T-helper 1 cell (primary cell): ENCODE measurements around the gene PLCH1.

Experiments used
- DNase-seq, 5 donors: peaks; one replicate each; pipeline ENCODE4 v3.0.0-alpha.2; 2012 to 2020

PLCH1 gene

DNA sequence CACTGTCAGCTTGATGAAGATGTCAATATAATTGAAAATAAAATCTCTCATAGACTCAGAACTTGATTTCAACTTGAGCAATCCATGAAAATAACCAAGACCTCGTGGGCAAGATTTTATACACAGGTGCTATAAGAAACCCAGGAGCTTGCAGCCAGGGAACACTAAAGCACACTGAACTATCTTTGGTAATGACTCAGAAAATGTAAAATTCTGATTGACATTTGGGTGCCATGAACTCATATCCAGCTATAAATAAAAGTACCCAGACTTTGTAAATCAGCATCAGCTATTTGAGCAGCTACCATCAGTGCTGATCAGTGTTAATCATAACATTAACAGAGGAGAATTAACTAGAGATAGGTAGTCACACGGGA, 61.5 kb downstream of the PLCH1 start:
- DNase-seq = no peak

DNA sequence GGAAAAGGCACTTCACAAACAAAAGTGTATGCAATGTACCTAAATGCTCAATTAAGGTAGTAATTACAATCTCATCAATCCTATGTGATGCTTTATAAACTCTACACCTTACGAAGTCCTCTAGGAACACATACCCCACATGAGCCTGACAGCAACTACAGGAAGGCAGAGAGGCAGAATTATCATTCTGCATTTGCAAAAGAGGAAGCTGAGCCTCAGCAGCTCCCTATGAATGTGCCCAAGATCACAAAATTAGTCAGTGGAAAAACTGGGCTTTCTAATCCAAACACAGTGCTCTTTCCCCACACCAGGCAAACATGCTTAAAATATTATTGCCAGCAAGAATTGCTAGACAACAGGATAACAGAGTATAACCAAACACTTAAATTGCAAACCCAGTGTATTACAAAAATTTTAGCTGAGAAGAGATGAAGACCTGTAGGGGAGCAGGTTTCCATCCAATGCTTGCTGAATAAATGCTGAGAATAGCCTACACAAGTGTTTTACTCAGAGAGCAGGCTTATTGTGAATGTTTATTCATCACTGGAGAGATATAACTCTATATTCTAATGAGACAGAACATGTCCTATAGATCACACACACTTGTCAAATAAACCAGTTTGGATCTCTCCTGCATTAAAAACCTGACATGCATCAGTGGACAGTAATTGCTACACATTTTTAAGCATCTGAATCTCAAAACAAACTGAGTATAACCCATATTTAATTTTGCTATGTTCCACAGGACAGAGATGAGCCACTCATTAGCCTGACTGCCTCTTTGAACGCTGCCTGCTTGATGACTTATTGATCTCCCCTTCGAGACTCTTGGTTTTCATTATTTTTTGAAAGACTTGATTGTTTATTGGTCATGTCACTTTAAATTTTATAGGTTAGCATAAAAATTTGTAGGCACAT, 62.2 kb downstream of the PLCH1 start:
- no peak for DNase-seq

DNA sequence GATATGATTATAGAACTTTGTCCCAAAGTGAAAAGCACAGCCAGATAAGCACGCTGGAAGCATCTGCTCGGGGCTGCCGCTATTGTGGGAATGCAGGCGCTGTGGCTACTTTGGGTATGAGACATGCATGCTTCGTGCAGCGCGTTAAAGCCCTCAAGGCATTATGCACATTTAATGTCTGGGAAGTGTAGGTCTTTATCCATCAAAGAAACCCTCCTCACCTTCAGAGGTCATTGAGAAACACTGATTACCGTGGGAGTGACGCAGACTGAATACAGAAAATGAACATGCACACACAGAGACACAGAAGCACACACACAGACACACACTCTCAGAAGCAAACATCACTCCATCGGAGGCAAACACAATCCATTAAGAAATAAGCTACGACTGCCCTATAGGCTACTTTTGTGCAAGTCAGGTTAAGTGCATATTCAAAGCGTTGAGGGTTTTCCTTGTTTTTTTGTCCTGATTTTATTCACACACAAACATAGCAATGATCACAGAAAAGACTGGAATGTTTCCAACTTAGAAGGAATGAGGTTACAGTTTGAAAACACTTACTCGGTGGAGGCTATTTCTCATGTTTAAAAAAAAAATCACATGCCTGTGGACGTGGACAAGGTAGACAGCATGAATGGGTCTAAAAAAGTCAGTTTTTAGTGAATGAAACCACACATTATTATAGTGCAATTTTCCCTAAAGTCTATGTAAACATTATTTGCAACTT, 68.5 kb downstream of the PLCH1 start:
- DNase-seq = no peak

DNA sequence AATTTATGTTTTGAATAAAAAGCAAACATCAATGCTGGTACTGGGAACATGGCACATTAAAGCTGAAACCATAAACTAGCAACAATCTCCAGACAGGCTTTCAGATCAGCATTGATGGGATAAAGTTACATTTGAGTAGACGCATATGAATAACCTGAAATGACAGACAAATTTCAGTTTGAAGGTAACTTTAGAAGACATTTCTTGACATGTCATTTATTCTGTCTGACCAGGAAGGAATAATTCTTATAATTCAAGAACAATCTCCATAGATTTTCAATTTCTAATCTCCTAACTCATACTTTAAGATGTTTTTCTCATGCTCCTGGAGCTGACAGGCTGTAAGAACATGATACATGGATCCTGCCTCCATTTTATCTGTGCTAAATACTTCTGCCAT, 69.8 kb downstream of the PLCH1 start:
- DNase-seq = no peak

DNA sequence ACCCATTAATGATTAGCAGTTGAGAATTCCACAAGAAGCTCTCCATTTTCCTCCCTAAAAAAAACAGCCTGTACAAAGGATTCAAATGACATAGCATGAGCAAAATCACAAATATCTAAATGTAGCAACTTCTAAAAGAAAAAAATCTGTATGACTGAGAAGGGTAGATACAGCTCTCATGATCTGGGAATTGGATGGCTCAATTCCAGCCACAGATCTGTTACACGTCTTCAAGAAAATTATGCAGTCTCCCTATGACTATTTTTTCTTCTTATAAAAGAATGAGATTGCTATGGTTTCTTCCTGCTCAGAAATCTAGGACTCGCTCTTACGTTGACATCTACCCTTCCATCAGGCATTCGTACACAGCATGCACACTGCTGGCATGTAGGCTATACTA, 71.5 kb downstream of the PLCH1 start:
- DNase-seq = no peak

DNA sequence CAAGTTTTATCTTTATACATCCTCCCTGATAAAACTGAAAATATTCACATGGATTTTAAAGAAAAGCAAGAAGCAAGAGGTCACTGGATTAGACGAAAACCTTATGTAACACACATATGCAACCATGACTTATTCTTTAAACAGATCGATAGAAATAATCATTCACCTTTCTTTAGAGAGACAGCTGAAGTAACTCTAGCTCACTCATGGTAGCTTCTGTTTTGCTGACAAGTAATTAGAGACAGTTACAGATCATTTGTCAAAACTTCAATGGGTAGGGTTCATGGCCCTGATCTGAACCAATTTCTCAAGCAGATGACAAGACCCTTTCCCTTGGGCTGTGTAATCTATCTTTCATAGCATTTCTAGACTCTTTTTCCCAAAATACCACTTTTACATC, 74.5 kb downstream of the PLCH1 start:
- no peak for DNase-seq

DNA sequence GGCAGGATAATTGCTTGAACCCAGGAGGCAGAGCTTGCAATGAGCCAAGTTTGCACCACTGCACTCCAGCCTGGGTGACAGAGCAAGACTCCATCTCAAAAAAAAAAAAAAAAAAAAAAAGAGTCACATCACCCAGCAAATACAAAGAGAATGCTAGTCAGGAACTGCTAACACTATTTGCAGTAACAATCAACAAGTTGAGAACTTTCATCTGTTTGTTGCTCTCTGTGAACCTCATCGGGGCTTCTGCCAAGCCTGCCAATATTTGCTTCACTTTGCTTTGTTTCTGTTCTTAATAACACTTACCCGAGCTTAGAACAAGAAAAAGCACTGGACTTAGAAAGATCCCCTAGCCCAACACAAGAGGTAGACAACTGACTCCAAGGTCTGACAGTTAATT, 76.9 kb downstream of the PLCH1 start:
- no peak for DNase-seq

DNA sequence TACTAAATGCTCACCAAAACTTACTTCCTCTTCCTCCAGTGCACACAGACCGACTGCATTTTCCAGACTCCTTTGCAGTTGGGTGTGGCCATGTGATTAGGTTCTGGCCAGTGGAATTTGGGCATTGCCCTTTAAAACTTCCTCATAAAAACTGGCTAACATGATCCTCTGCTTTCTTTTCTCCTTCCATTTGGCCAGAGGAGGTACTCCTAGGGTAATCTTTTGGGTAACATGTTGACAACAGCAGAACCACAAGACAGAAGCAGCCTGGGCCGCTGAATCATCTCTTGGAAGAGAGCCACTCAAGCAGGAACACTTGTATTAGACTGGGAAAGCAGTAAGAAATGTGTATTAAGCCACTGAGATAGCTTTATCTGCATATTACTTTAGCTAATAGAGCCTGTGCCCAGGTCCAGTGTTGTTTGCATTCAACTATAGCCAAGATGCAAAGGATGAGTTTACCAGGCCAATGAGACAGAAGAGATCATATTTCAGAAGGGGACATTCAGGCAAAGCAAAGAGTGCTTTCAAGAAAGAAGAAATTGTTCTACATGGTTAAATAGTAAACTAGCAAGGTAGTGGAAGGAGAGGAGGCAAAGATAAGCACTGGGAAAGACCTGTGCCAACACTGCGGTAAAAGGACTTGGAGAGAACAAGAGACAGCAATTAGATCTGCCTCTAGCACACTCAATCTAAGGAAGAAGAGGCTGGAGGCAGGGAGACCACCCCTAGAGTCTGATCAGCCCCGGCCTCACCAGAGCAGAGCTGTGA, 79.8 kb downstream of the PLCH1 start:
- DNase-seq = no peak

DNA sequence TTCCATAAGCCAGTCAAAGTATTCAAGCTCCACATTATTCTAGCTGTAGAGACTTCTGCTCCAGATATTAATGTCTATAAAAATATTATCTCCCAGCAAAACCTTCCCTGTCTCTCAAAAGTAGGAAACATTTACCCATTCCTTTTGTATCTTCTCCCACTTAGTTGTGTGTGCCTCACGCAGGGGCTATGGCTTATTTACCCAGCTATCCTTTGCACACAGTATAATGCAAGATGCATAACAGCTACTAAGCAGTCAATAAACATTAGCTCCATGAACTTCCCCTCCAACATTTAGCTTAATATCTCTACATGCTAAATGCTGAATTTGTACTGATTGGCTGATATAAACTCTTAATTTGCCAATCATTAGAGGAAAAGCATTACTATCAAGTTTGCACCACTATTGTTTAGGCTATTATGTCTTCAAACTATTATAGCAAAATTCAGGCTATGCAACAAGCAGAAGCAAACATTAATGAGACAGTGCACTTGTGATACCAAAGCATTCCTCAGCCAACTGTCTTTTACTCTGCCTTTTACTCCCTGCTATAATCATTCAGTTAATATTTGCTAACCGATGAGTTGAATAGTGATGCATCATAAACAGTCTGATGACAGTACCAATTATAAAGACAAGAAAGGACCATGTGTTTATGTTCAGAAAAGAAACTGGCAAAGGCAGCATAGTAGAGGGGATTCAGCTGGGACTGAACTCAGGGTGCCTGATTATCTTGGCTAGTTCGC, 81.2 kb downstream of the PLCH1 start:
- no peak for DNase-seq

DNA sequence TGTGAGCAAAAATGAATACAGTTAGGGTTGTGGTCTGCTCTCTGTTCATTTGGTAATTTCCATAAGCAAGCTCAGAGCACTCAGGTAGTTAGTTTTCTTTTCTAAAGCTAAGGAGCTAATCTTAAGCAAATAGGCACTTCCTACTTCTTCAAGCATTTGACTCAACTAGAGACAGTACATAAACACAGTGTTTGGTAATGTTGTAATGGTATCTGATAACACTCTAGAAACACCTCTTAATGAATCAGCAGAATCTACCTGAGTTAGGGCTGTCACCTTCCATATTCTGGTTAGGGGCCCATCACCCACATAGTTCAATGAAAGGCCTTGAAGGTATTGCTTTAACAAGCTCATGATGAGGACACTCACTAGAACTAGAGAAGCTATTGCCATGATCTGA, 83.1 kb downstream of the PLCH1 start:
- no peak for DNase-seq

DNA sequence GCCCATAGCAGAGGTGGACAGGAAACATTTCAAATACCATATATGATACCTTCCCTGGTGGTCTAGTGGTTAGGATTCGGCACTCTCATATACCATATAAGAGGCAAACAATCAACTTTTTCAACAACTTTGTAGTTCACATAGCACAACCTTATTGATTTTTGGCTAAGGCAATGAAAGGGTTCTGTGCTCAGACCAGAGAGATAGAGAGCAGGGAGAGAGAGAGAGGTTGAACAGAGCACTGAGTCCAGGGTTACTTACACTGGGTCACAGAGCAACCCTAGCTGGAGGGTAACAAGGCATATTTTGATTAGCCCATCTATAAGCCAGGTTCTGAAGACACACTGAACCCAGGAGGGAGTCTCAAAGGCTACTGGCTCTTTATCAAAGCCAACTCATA, 83.8 kb downstream of the PLCH1 start:
- no peak for DNase-seq

DNA sequence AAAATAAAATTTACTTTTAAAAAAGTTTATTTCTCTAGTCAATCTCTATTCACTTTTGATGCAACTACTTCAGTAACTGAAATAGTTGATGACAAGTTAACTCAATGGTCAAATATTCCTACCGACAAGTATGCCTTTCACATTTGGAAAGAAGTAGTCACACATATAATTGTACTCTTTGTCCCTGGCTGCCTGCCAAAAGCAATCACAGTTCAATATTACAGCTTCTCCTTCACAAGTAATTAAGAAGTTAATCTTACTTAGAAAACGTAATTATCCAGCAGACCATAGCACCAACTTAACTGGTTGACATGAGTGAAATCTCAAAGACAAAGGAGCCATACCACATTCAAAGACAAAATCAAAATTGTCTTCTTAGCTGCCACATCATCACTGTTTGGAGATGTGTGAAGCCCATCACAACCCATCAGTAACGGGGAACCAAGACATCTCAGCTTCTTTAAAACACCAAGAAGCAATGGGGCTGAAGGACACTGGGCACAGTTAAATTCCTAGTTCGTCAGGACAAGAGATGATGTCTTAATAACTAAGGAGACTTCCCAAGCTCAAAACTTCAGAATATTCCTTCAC, 86.1 kb downstream of the PLCH1 start:
- no peak for DNase-seq

DNA sequence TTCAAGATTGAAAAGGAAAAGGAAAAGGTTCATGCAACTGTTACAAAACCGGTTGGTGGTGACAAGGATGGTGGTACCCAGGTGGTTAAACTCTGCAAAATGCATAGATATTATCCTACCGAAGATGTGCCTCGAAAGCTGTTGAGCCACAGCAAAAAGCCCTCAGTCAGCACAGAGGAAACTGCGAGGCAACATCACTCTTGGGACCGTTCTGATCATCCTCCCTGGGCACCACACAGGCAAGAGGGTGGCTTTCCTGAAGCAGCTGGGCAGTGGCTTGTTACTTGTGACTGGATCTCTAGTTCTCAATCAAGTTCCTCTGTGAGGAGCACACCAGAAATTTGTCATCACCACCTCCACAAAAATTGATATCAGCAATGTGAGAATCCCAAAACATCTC, 86.9 kb downstream of the PLCH1 start:
- no peak for DNase-seq

DNA sequence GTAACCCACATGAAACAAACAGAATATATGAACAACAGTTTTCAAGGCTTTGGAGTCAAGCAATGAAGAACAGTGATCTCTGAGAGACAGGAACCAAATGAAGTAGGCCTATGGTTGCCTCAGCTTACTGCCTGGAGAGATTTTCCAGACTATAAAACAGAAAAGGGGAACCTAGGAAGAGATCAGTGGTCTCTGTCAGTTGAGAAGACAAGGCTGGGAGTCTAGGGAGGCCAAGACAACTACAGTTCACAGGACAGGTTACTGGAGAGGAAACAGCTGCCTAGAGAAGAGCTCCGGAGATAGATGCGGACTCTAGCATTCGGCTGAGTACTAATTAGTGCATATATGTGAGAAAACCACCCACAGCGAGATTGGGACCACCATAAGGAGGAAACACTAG, 87.7 kb downstream of the PLCH1 start:
- DNase-seq = no peak

DNA sequence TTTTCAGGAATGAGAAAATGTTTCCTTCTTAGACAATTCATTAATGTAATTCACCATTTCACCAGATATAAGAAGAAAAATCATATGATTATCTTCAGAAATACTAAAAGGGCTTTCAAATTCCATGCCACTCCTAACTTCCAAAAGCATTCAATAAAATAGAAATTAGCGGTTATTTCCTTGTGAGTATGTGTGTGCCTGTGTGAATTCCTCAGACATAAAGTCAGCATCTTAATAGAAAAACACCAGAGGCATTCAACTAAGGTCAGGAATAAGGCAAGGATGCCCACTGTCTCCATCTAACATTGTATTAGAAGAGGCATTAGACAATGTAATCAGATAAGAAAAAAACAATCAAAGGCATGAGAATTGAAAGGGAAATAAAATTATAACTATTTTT, 88.4 kb downstream of the PLCH1 start:
- DNase-seq = no peak

DNA sequence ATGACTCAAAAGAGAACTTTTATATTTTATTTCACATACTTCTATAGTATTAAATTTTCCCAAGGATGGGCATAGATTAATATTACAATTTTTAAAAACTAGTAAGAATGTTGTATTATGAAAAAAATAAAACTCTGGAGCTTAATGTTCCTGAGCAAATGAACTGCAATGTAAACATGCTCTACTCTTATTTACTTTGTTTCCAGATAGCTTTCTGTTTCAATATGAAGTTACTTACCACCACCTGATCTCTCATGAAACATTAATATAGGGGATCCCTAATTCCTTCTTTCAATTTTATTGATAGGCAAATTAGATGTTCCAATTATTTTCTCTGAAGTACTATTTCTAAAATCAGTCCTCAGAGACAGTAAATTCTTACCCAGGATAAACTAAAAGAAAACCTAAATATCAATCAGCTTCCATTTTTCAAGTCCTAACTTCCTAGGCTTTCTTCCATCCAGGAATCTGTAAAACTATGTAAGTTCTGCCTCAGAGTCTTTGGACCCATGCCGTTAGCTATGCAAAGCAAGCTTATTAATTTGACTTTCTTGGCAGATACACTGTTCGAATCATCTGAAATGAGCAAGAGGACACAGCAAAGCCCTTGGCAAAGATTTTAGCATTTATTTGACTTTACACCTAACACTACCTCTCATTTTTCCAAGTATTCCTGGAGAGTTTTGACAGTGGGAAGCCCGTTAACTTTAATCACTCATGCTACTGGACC, 93.2 kb downstream of the PLCH1 start:
- no peak for DNase-seq

DNA sequence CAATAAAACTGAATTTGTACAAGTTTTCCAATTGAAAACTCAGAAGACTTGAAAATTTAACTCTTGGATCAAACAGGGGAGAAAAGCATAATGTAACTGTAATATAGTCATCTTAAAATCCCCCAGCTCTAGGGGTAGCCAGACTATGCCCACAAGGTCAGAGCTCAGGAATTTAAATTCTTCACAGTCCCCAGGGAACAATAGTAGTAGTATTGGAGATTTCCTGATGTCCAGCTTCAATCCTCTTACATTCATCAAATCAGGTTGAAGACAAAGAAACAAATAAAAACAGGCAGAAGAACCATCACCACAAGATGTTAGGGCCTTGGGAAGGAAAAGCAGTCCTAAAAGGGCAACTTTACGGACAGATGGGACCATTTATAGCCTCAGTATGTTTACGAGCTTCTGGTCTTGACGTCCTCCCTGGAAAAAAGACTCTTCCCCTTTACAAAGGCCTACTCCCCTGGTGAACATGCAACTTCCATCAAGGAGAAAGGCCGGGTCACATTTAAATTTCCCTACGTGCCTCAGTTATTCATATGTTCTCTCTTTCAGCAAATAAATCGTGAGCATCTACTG, 96.8 kb downstream of the PLCH1 start:
- no peak for DNase-seq

DNA sequence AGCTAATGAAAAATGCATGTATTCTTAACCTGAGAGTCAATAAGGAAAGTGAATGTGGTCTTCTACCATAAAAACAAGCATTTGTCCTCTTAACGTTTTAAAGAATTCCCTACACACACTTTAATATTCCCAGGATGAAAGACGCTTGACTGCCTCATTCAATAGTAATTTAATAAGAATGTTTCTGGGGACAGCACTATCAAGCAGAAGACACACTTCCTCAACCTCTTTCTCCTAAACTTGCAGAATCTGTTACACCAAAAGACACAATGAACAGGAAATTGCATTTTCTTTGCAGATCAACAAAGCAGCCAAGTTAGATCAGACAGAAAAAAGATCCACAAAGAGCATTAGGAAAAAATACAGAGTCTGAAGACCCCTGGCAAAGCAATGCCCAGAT, 97.7 kb downstream of the PLCH1 start:
- DNase-seq = no peak

DNA sequence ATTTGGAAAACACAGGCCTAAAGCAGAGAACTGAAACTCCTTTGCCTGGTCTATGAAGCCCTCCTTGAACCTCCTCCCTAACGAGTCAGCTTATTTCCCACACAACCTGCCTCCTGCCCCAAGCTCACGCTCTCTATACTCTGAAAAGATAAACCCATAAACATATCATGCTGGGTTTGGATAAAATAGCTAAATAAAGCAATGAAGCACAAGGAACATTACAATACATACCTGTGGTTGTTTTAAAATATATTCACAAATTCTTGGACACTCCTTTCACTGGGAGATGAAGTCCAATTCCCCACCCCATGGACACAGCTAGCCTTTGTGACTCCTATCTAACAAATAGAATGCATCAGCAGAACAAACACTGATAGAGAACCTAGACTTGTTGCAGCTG, 98.2 kb downstream of the PLCH1 start:
- no peak for DNase-seq

DNA sequence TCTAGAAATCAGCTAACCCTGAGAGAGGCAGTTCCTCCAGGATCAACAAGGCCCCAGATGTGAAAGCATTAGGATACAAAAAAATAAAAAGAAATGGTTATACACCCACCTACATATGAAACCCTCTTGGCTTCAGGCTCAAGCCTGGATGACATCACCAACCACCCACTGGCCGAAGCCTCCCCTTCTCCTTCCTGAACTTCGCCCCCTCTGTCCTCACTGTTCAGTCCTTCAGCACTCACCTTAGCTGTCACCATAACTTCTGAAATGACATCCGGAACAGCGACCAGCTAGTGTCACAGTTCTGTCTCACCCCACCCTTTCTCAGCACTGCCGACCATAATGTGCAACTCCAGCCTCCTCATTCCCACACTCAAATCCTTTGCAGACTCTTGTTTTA, 98.7 kb downstream of the PLCH1 start:
- no peak for DNase-seq

DNA sequence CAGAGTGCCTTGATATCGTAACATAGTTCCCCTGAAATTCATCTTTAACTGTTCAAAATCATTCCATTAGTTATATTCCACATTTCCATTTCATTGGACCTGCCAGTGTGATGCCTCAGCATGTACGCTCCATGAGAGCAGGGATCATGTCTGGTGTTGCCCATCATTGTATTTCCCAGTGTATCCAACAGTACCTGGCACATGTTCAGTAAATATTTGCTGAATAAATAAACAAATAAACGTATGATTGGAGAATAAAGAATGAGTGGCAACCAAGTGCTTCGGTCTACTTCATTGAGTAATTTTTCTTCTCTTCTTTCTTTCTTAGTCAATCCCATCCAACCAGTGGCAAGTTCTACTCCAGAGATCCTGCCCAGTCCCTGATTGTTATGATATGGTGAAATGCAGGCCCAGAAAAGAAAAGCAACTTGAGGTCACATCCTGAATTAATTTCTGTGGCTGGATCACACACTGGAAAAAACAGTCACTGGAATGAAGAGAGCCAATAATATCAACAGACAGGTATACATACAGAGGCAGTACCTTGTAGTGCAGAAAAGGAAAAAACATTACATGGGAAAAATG, 101.2 kb downstream of the PLCH1 start:
- no peak for DNase-seq
